Umbilical cord (tissue), 2 donors: ENCODE data around the gene PNPLA6. TPM values are rescaled to one million over a fixed set of nuclear protein-coding genes. Genes with fewer than 3 reads are reported as not detected.

ENCODE experiments used
- DNase-seq: peaks from one replicate; pipeline ENCODE4 v3.0.0-alpha.2; 2015; ENCODE audit warnings: low spot score
- total RNA-seq: library from RNA; depleted of rRNA; stranded (reverse); fragments of >200 nt; gene quantifications from one replicate; pipeline ENCODE4 v1.2.3, GENCODE V29; 2014; ENCODE audit warnings: low replicate concordance; ENCODE audit not compliant: insufficient read depth

PNPLA6 gene
- total RNA-seq, 1 donor from 2014 or later: 35.6 TPM

DNA sequence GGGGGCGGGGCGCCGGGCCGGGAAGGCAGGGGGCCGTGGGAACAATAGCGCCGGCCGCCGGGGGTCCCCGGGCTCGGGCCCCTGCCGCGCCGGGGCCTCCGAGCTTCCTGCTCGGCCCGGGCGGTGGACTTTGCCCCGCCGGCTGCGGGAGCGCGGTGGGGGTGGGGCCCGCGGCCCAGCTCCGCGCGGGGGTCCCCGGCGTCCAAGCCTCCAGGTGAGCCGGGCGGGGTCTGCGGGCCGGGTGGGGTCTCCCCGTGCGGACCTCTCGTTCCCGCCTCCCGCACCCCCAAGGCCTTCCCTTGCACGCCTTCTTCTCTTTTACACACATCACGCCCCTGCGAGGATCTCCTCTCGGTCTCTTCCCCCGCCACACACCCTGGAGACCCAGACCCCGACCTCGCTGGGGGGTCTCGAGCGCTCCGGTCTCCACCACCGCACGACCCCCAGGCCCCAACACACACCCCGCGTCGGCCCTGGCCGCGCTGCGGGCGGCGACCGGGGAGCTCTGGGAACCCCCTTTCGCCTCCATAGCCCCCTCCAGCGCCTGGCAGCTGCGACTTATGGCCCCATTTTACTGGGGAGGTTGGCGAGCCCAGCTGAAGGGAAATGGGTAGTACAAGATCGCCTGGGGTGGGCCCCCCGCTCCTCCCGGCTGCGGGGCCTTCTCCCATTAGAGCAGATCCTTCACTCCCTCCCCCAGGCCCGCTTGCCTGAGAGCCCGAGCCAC is 60.9 kb downstream of the PNPLA6 start:
- no peak for DNase-seq

DNA sequence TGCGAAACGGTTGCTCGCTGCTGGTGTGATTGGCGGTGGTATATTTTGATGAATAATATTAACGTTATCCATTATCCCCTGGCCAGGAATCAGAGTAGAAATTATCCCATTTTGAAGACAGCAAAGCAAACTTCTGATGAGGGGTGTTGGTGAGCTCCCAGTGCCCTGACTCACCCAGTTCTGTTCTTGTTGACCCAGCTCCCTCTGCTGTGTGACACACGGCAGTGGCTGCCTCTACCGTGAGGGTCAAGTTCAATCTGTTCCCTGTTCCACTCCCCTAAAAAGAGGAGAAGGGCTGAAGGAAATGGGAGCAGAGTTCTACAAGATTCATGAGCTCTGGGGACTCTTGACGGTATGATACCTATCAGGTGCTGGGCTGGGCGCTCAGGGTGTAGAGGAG is 62.2 kb downstream of the PNPLA6 start:
- DNase-seq: no peak

DNA sequence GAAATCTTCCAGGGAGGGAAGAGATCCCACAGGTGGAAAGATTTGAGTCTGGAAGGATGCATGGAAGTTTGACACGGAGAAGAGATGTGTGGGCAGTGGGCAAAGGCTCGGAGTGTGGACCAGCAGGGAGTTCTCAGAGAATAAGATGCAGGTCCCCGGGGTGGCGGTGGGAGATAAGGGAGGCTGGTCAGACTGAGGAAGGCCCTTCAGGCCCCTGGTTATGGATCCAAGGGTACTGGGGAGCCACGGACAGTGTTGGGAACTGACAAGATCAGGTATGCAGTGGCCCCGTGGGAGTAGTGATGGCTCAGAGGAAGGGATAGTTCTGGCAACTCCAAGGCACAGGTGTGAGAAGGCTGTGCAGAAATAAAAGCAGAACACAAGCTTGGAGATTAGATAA is 62.7 kb downstream of the PNPLA6 start:
- DNase-seq: no peak

DNA sequence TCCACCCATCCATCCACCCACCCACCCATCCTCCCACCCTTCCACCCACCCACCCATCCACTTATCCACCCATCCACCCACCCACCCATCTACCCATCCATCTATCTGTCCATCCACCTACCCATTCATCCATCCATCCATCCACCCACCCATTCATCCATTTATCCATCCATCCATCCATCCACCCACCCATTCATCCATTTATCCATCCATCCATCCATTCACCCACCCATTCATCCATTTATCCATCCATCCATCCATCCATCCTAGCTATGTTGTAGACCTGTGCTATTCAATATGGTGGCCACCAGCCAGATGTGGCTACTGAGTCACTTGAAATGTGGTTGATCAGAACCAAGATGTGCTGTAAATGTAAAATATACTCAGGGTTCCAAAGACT is 65.2 kb downstream of the PNPLA6 start:
- DNase-seq: no peak

DNA sequence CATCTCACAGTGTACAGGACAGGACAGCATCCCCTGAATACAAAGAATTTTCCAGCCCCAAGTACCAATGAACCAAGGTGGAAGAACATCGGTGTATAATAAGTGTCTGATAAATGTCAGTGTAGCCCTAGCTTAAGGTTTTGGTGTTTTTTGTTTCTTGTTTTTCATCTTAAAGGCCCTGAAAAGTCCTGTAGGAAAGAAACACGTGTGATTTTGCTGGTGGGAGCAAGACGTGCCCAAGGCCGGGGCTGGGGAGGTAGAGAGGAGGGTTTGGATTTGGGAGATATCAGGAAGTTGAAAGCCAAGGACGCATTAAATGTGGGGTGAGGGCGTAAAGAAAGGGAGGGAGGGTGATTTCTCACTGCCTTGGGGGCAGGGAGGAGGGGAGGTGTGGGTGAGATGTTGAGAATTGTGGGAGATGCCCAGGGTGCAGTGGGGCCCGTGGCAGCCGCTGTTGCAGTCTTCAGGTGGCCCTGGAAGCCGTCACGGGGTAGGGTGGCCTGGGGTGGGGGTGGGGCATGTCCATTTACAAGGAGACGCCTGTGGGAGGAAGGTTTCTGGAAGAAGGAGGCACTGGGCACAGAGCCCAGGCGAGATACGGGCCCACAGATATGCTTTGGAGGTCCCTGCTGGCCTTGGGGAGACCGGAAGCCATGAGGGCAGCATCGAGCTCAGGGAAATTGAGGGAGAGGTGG is 66.9 kb downstream of the PNPLA6 start:
- no peak for DNase-seq

DNA sequence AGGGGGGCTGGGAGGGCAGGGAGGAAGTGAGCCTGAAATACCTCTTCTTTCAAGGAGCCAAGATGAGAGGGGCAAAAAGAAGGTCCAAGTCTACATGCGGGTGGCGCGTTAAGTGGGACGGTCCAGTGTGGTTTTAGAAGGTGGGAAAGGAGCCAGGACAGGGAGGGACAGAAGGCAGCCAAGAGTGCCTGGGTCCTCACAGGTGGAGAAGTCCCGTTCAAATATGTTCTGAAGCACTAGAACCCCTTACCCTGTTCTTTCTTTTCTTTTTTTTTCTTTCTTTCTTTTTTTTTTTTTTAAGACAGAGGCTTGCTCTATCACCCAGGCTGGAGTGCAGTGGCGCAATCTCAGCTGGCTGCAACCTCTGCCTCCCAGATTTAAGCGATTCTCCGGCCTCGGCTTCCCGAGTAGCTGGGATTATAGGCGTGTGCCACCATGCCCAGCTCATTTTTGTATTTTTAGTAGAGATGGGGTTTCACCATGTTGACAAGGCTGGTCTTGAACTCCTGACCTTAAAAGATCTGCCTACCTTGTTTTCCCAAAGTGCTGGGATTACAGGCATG is 67.5 kb downstream of the PNPLA6 start:
- DNase-seq: no peak

DNA sequence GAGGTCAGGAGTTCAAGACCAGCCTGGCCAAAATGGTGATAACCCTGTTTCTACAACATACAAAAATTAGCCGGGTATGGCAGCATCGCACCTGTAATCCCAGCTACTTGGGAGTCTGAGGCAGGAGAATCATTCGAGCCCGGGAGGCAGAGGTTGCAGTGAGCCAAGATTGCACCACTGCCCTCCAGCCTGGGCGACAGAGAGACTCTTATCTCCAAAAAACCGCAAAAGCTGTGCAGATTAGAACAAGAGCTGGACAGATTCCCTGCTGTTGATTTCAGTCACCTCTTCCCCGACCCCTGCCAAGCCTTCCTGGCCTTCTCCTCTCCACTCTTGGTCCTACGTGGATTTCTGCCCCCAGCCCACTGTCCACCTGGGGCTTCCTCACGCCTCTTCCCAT is 68.4 kb downstream of the PNPLA6 start:
- no peak for DNase-seq

DNA sequence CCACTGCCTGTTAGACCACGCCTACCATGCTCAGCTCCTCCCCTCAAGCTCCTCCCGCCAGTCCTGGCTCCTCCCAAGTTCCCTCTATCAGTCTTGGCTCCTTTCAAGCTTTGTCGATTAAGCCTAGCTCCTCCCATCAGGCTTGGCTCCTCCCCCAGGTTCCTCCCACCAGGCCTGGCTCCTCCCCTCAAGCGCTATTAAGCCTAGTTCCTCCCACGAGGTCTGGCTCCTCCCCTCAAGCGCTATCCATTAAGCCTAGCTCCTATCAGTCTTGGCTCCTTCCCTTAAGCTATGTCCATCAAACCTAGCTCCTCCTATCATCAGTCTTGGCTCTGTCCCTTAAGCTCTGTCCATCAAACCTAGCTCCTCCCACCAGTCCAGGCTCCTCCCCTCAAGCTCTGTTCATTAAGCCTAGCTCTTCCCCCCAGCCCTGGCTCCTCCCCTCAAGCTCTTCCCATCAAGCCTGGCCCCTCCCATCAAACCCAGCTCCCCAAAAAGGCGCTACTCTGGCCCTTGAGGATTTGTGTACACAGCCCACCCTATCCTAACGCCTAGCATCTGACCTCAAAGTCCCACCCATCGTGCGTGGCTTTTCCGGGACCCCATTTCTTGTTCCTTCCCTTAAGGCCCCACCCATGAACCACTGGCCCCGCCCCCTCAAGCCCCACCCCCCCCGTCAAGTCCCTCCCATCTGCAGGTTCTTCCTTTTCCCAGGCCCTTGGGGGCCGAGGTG is 70.1 kb downstream of the PNPLA6 start:
- no peak for DNase-seq

DNA sequence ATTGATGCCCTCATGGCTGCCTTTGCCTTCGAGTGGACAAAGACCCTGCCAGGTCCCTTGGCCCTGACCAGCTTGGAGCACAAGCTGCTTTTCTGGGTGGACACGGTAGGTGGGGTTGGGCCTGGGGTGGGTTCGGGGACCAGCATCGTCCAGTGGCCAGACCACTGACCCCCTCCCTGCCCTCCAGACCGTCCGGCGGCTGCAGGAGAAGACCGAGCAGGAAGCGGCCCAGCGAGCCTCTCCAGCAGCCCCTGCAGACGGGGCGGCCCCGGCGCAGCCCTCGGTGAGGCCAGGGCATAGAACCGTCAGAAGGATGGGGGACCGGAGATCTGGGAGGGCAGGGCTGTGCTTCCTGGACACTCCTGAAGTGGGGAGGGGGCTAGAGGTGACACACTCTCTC is 70.8 kb downstream of the PNPLA6 start:
- DNase-seq: no peak

DNA sequence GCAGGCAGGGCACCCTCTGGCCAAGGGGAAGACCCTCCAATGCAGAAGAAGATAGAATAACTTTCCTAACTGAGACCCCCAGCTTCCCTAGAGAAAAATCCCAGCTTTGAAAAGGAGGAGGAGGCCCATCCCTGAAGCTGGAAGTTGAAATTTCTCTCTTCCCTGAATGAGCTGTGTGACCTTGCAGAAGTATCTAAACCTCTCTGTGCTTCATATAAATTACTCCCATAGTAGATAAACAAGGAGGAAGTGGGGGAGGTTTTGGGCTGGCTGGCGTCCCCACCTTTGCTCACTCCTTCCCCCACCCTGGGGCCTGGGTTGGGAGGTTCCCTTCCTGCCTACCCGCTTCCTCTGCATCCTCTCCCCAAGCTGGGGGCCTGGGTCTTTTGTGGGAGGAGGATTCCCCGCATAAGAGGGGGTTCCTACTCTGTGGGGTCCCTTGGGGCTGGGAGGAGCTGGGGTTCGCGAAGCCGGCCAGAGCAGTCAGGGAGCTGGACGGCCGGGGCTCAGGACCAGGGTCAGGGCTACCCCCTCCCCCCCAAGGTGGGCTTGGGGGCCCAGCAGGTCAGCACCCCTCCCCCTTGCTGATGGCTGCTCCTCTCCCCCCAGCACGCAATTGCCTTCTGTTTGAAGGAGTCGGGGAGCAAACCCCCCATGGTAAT is 71.8 kb downstream of the PNPLA6 start:
- DNase-seq: no peak

DNA sequence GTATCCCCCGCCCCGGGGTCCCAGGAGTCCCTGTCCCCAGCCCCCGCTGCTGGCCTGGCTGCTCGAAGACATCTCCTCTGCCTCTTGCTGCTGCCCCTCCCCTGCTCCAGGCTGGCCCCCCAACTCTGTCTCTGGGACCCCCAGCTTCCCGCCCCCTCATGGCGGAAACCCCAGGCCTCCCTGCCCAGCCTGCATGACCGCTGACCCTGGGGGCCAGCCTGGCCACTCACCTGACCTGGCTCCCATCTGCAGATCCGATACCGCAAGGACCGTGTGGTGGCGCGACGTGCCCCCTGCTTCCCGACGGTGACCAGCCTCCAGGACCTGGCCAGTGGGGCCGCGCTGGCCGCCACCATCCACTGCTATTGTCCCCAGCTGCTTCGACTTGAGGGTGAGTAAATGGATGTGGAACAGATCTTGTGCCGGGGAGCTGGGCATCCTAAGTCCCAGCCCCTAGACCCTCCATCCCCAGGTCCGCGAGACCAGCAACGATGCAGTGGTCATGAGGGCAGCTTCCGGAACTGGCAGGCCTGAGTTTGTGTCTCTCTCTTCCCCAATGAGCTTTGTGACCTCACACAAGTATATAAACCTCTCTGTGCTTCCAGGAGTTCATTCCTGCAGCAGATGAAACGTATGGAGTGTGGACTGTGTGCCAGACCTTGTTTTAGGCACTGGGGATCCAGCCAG is 72.5 kb downstream of the PNPLA6 start:
- DNase-seq: no peak

DNA sequence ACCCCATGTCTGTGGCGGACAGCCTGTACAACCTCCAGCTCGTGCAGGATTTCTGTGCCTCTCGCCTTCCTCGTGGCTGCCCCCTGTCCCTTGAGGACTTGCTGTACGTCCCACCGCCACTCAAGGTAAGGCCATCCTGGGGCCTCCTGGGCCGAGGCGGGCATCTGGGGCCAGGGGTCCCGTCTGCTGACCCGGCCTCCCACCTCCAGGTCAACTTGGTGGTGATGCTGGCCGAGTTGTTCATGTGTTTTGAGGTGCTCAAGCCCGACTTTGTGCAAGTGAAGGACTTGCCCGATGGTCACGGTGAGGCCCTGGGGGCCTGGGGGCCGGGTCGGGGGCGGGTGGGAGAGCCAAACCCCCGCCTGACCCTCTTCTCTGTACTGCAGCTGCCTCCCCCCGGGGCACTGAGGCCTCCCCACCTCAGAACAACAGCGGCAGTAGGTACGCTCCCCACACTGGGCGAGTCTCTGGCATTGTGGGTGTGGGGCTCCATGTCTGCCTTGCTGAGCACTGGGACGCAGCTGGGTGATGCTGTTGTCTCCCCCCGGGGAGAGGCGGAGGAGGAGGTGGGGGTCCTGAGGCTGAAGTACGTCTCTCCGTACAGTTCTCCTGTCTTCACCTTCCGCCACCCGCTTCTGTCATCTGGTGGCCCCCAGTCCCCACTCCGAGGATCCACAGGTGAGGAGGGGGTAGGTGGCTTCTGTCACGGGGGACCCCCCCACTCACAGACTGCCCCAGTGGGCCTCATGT is 75.1 kb downstream of the PNPLA6 start:
- no peak for DNase-seq

Other genes with a start within 250 kb of the PNPLA6 start
- 36.8 TPM for gene INSR, start 241.3 kb upstream of the PNPLA6 start, total RNA-seq
- gene ARHGEF18, start 186.8 kb upstream of the PNPLA6 start, total RNA-seq: 53.0 TPM
- not detected for gene PEX11G, start 46.7 kb upstream of the PNPLA6 start, total RNA-seq
- 29.9 TPM for gene ZNF358, start 19.6 kb upstream of the PNPLA6 start, total RNA-seq
- gene MCOLN1, start 13.1 kb upstream of the PNPLA6 start, total RNA-seq: 5.8 TPM
- gene CAMSAP3, start 60.1 kb downstream of the PNPLA6 start, total RNA-seq: 1.2 TPM
- 18.3 TPM for gene XAB2, start 93.8 kb downstream of the PNPLA6 start, total RNA-seq
- 25.5 TPM for gene PET100, start 94.1 kb downstream of the PNPLA6 start, total RNA-seq
- gene PCP2, start 98.0 kb downstream of the PNPLA6 start, total RNA-seq: not detected
- 8.4 TPM for gene STXBP2, start 101.4 kb downstream of the PNPLA6 start, total RNA-seq
- not detected for gene RETN, start 133.3 kb downstream of the PNPLA6 start, total RNA-seq
- gene MCEMP1, start 141.4 kb downstream of the PNPLA6 start, total RNA-seq: 0.96 TPM
- gene TRAPPC5, start 145.1 kb downstream of the PNPLA6 start, total RNA-seq: 19.3 TPM
- not detected for gene FCER2, start 166.4 kb downstream of the PNPLA6 start, total RNA-seq
- 1.2 TPM for gene CLEC4G, start 196.4 kb downstream of the PNPLA6 start, total RNA-seq
- 17.8 TPM for gene CD209, start 211.8 kb downstream of the PNPLA6 start, total RNA-seq
- 1.7 TPM for gene CLEC4M, start 227.5 kb downstream of the PNPLA6 start, total RNA-seq